Neural cell (in vitro differentiated cells): Measurements from ENCODE around the gene SOCS2.

ENCODE experiments used
- CTCF ChIP-seq: fragments of 450-650 bp; IDR thresholded peaks from 2 replicates; pipeline ENCODE4 v1.5.1; 2014; ENCODE audit warnings: antibody characterized with exemption, mild to moderate bottlenecking, moderate library complexity; ENCODE audit not compliant: poor library complexity, severe bottlenecking
- TAF1 ChIP-seq: IDR thresholded peaks from 2 replicates; pipeline ENCODE4 v1.6.1; 2012; ENCODE audit warnings: low read depth

DNA sequence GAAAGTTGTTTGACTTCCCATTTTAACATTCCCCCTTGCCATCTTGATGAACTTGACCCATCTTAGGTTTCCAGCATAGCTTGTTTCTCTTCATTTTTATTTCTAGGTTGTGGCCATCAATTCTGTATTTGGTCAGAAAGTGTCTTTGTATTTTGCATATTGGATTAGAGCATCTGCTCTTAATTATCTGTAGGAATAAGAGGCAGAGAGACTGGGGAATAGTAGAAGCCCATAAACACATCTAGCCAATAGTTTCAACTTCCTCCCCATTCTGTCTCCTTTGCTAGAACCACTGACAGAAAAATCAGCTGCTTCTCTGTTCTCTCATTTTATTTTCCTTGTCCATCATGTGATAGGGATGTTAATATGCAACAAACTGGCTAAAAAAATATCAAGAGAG lies 8.2 kb downstream of the SOCS2 start:
- TF ChIP-seq TAF1 (no peak), CTCF (no peak)
